Activated B cell treated with CpG ODN at 0.5 μM for 24 hours (primary cell): ENCODE data around the gene LRP3. TPM values are rescaled to one million over a fixed set of nuclear protein-coding genes. Genes with fewer than 3 reads are reported as not detected.

Experiments used
- ATAC-seq: fragments of 200-7000 bp; cut with Tn5 transposase; one replicate; pipeline ENCODE4 v1.10.0; 2021; ENCODE audit warnings: low read depth, mild to moderate bottlenecking, moderate library complexity
- CTCF ChIA-PET: fragments of 350-600 bp; sonication (Branson Sonifier 250); formaldehyde crosslinking; loops from one replicate; lab custom pipeline; 2021; ENCODE audit warnings: antibody characterized with exemption; lab: Charles Lee
- POLR2A ChIA-PET: fragments of 350-600 bp; sonication (Branson Sonifier 250); formaldehyde crosslinking; loops from one replicate; lab custom pipeline; 2021; ENCODE audit warnings: antibody characterized with exemption; lab: Charles Lee
- DNase-seq: peaks from one replicate; pipeline ENCODE4 v3.0.0; 2022
- H3K27ac Mint-ChIP-seq: one replicate; pipeline ENCODE4 v1.8.0; 2020; ENCODE audit warnings: mixed read lengths
- H3K27me3 Mint-ChIP-seq: one replicate; pipeline ENCODE4 v1.8.0; 2021; ENCODE audit warnings: mixed read lengths
- H3K36me3 Mint-ChIP-seq: one replicate; pipeline ENCODE4 v1.8.0; 2021; ENCODE audit warnings: low read depth, mixed read lengths
- H3K4me1 Mint-ChIP-seq: one replicate; pipeline ENCODE4 v1.8.0; 2021; ENCODE audit warnings: mixed read lengths
- H3K4me3 Mint-ChIP-seq: one replicate; pipeline ENCODE4 v1.8.0; 2020; ENCODE audit warnings: mild to moderate bottlenecking, mixed read lengths
- H3K9me3 Mint-ChIP-seq: one replicate; pipeline ENCODE4 v1.8.0; 2020; ENCODE audit warnings: mixed read lengths
- CTCF ChIP-seq: fragments of 200-600 bp; IDR thresholded peaks from one replicate; pipeline ENCODE4 v1.8.0; 2022; ENCODE audit warnings: antibody characterized with exemption, mild to moderate bottlenecking
- intact Hi-C: fragments of 100-400 bp; cut with micrococcal nuclease; formaldehyde crosslinking; loops from one replicate; pipeline ENCODE4 v1.15.1; 2024
- total RNA-seq: library from RNA; stranded (reverse); gene quantifications from 2 replicates; pipeline ENCODE4 v1.2.3, GENCODE V29; 2022

The LRP3 gene
- total RNA-seq, 1 donor from 2014 or later, result not detected

- CTCF ChIA-PET, result no interaction called here
- H3K4me1 Mint-ChIP-seq, result peaks cover 9% of the 10 kb centered on the region
- no peak overlapping the region for H3K4me3 Mint-ChIP-seq
- POLR2A ChIA-PET, result interaction anchor here (0.7 kb wide), 2 partner anchors 53 to 1196 kb away, joined by 5 read pairs; no protein-coding TSS in a partner anchor
- intact Hi-C loops, result no loop called here
- ATAC-seq (no peak), DNase-seq (no peak)
- H3K9me3 Mint-ChIP-seq, result peaks cover 14% of the 10 kb centered on the region
- H3K27me3 Mint-ChIP-seq, result peaks cover 35% of the 10 kb centered on the region
- TF ChIP-seq CTCF, result no peak
- no peak overlapping the region for H3K27ac Mint-ChIP-seq
- peaks cover 10% of the 10 kb centered on the region for H3K36me3 Mint-ChIP-seq
Observed at GRCh38 chr19:33229962-33230361, 35.8 kb downstream of the LRP3 start.

- TF ChIP-seq CTCF, result no peak
- intact Hi-C loops, result no loop called here
- peaks cover 28% of the 10 kb centered on the region for H3K27me3 Mint-ChIP-seq
- ChIA-PET CTCF (no interaction called here), POLR2A (no interaction called here)
- DNase-seq (no peak), ATAC-seq (no peak)
- peaks cover 10% of the 10 kb centered on the region for H3K36me3 Mint-ChIP-seq
- H3K9me3 Mint-ChIP-seq, result peaks cover 14% of the 10 kb centered on the region
- no peak overlapping the region for H3K27ac Mint-ChIP-seq
- H3K4me1 Mint-ChIP-seq, result peaks cover 4% of the 10 kb centered on the region
- no peak overlapping the region for H3K4me3 Mint-ChIP-seq
Observed at GRCh38 chr19:33231511-33231910, 37.4 kb downstream of the LRP3 start.

- POLR2A ChIA-PET, result no interaction called here
- no peak for TF ChIP-seq CTCF
- peaks cover 21% of the 10 kb centered on the region for H3K27me3 Mint-ChIP-seq
- peaks cover 4% of the 10 kb centered on the region for H3K4me1 Mint-ChIP-seq
- intact Hi-C loops, result no loop called here
- H3K9me3 Mint-ChIP-seq, result peaks cover 10% of the 10 kb centered on the region
- no peak overlapping the region for H3K27ac Mint-ChIP-seq
- CTCF ChIA-PET, result no interaction called here
- H3K36me3 Mint-ChIP-seq, result peaks cover 8% of the 10 kb centered on the region
- H3K4me3 Mint-ChIP-seq, result no peak overlapping the region
- no peak for DNase-seq
- ATAC-seq, result no peak
Observed at GRCh38 chr19:33232656-33233055, 38.5 kb downstream of the LRP3 start.

- Mint-ChIP-seq H3K36me3 (peaks cover 5% of the 10 kb centered on the region), H3K27ac (no peak overlapping the region), H3K9me3 (peaks cover 6% of the 10 kb centered on the region), H3K27me3 (peaks cover 17% of the 10 kb centered on the region), H3K4me3 (no peak overlapping the region), H3K4me1 (peaks cover 4% of the 10 kb centered on the region)
- no peak for TF ChIP-seq CTCF
- intact Hi-C loops, result no loop called here
- POLR2A ChIA-PET, result no interaction called here
- CTCF ChIA-PET, result no interaction called here
- ATAC-seq (no peak), DNase-seq (no peak)
Observed at GRCh38 chr19:33233056-33233873, 39.1 kb downstream of the LRP3 start.

- Mint-ChIP-seq H3K4me3 (no peak overlapping the region), H3K27ac (no peak overlapping the region), H3K36me3 (no peaks in the 10 kb centered on the region), H3K9me3 (no peaks in the 10 kb centered on the region), H3K27me3 (peaks cover 13% of the 10 kb centered on the region), H3K4me1 (peaks cover 4% of the 10 kb centered on the region)
- intact Hi-C loops, result loop anchor here (2.0 kb wide), 1 partner anchor 57 kb away; no protein-coding TSS in a partner anchor
- DNase-seq (no peak), ATAC-seq (no peak)
- CTCF ChIA-PET, result interaction anchor here (1.6 to 6.8 kb wide), 2 partner anchors 56 to 172 kb away, joined by 4 to 72 read pairs; no protein-coding TSS in a partner anchor
- POLR2A ChIA-PET, result interaction anchor here (0.6 kb wide), 1 partner anchor 47 kb away, joined by 4 read pairs; no protein-coding TSS in a partner anchor
- no peak for TF ChIP-seq CTCF
Observed at GRCh38 chr19:33234092-33234491, 40.0 kb downstream of the LRP3 start.
